Colonic mucosa (tissue), 4 donors: ENCODE results near the gene TRIM42. TPM values are rescaled to one million over a fixed set of nuclear protein-coding genes. Genes with fewer than 3 reads are reported as not detected.

Experiments used
- DNase-seq: peaks from one replicate; pipeline ENCODE4 v3.0.0-alpha.2; 2020
- H3K27ac ChIP-seq: fragments of 200-600 bp; one replicate; pipeline ENCODE4 v1.8.0; 2021
- H3K27me3 ChIP-seq: fragments of 200-600 bp; one replicate; pipeline ENCODE4 v1.8.0; 2021
- H3K36me3 ChIP-seq: fragments of 200-600 bp; one replicate; pipeline ENCODE4 v1.8.0; 2021
- H3K4me1 ChIP-seq: fragments of 200-600 bp; one replicate; pipeline ENCODE4 v1.8.0; 2021; ENCODE audit warnings: mild to moderate bottlenecking
- H3K4me3 ChIP-seq: fragments of 200-600 bp; one replicate; pipeline ENCODE4 v1.8.0; 2021
- H3K9ac ChIP-seq, 2 donors: one replicate each; pipeline ENCODE4 v1.7.0; 2013; ENCODE audit warnings: control low read depth in 2 of 2, low read depth in 2 of 2, low read length in 2 of 2
- H3K9me3 ChIP-seq: fragments of 200-600 bp; one replicate; pipeline ENCODE4 v1.8.0; 2021
- intact Hi-C: fragments of 100-400 bp; cut with DNase I; formaldehyde crosslinking; loops from one replicate; pipeline ENCODE4 v1.14.1; 2022
- total RNA-seq, 2 donors: library from RNA; stranded (reverse); fragmentation: NEBNext Ultra II Directional in 1 of 2; extraction: Animal tissue kit (Norgen Biotek cat#: 25700) in 1 of 2; gene quantifications; one replicate each; pipeline ENCODE4 v1.2.1, GENCODE V29; 2021
- TF ChIP-seq, protein P1 (sequence below): fragments of 200-600 bp; IDR thresholded peaks from one replicate; pipeline ENCODE4 v1.8.0; 2022; ENCODE audit warnings: antibody characterized with exemption, mild to moderate bottlenecking
- donor health status: healthy.
- donor health status: DM: no; HTN: no; CAD: no.
- donor health status: DM: no; HTN: no; CAD: no.

The TRIM42 gene
- total RNA-seq, 2 donors from 2014 or later = not detected

DNA sequence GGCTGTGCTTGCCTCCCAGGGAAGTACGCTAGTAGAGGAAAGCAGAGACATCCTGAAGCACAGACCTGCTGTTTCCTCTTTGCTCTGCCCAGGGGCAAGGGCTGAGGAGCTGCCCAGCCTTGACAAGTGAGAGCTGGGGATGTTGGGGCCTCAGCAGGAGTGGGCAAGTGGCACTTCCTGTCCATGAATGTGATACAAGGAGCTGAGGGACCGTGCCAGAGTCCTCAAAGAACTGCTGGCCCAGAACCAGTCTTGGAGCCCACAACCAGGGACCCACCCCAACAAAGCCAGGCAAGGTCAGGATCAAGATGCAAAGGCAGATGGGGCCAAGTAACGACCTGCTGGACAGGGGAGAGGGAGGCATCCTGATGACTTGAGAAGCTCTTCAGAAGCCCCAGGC lies 70.3 kb downstream of the TRIM42 start:
- Histone ChIP-seq H3K36me3 (no peaks in the 10 kb centered on the region), H3K27ac (no peak overlapping the region), H3K9me3 (no peaks in the 10 kb centered on the region), H3K9ac (no peak overlapping the region), H3K27me3 (no peaks in the 10 kb centered on the region), H3K4me3 (no peak overlapping the region), H3K4me1 (no peaks in the 10 kb centered on the region)
- TF ChIP-seq, protein P1, sequence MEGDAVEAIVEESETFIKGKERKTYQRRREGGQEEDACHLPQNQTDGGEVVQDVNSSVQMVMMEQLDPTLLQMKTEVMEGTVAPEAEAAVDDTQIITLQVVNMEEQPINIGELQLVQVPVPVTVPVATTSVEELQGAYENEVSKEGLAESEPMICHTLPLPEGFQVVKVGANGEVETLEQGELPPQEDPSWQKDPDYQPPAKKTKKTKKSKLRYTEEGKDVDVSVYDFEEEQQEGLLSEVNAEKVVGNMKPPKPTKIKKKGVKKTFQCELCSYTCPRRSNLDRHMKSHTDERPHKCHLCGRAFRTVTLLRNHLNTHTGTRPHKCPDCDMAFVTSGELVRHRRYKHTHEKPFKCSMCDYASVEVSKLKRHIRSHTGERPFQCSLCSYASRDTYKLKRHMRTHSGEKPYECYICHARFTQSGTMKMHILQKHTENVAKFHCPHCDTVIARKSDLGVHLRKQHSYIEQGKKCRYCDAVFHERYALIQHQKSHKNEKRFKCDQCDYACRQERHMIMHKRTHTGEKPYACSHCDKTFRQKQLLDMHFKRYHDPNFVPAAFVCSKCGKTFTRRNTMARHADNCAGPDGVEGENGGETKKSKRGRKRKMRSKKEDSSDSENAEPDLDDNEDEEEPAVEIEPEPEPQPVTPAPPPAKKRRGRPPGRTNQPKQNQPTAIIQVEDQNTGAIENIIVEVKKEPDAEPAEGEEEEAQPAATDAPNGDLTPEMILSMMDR = no peak
- no peak for DNase-seq
- intact Hi-C loops = no loop called here

DNA sequence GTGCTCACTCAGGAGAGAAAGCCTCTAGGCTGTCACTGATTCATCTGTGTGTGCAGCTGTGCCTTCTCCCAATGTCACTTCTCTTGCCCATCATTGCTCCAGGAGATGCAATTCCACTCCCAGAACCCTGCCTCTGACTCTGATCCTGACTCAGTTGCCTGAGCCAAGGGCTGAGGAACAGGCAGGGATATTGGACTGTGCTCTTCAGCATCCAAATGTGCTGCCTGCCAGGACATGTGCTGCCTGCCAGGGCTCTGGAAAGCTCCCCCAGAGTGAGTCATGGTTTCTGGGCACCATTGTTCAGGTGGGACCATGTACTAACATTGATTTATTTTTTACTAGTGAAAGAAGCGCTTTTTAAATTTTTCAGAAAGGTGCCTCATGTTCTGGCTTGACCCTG lies 71.0 kb downstream of the TRIM42 start:
- Histone ChIP-seq H3K4me3 (no peak overlapping the region), H3K36me3 (no peaks in the 10 kb centered on the region), H3K27ac (no peak overlapping the region), H3K27me3 (no peaks in the 10 kb centered on the region), H3K4me1 (no peaks in the 10 kb centered on the region), H3K9ac (no peak overlapping the region), H3K9me3 (no peaks in the 10 kb centered on the region)
- TF ChIP-seq, protein P1 = no peak
- no peak for DNase-seq
- intact Hi-C loops = no loop called here
